ENCODE results near the gene PPP2R2B.

The PPP2R2B gene

DNA sequence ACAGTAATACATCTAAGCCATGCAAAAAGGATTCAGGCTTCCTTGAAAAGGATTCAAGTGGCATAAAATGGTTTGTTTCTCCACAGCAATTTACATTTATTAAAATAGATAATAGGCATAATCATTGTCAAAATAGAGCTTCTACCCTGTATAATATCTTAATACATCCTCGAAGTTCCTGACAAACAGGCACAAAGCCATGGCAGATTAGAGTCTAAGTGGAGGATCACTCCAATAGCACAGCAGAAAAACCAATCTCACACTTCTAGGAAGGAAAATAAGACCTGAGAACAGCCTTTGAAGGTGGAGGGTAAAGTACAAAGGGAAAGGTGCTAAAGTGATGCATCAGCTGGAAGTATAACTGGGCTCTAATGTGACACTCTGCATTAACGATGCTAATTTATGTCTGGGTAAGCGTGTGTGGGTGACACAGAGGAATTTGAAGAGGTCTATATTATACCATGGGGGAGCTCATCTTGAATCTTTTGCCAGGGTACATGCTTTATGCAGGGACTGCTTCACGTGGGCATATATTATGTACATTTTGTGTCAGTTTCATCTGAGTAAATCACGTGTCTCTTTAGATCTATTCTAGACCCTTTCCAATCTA lies 28.8 kb downstream of the PPP2R2B start:
- TF ChIP-seq, protein P1, sequence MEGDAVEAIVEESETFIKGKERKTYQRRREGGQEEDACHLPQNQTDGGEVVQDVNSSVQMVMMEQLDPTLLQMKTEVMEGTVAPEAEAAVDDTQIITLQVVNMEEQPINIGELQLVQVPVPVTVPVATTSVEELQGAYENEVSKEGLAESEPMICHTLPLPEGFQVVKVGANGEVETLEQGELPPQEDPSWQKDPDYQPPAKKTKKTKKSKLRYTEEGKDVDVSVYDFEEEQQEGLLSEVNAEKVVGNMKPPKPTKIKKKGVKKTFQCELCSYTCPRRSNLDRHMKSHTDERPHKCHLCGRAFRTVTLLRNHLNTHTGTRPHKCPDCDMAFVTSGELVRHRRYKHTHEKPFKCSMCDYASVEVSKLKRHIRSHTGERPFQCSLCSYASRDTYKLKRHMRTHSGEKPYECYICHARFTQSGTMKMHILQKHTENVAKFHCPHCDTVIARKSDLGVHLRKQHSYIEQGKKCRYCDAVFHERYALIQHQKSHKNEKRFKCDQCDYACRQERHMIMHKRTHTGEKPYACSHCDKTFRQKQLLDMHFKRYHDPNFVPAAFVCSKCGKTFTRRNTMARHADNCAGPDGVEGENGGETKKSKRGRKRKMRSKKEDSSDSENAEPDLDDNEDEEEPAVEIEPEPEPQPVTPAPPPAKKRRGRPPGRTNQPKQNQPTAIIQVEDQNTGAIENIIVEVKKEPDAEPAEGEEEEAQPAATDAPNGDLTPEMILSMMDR (IDR thresholded peaks at IDR 0.05), result no peak

DNA sequence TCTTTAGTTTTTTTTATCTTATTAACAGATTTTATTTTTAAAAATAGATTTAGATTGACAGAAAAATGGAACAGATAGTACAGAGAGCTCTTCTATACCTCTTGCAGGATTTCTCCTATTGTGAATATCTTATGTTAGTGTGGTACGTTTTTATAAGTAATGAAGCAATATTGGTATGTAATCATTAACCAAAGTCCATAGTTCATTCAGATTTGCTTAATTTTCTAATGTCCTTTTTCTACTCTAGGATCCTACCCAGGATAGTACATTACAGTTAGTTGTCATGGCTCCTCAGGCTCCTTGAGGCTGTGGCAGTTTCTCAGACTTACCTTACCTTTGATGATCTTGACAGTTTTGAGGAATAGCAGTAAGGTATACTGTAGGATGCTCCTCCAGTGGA lies 30.4 kb downstream of the PPP2R2B start:
- TF ChIP-seq, protein P1 (IDR thresholded peaks at IDR 0.05), result no peak

DNA sequence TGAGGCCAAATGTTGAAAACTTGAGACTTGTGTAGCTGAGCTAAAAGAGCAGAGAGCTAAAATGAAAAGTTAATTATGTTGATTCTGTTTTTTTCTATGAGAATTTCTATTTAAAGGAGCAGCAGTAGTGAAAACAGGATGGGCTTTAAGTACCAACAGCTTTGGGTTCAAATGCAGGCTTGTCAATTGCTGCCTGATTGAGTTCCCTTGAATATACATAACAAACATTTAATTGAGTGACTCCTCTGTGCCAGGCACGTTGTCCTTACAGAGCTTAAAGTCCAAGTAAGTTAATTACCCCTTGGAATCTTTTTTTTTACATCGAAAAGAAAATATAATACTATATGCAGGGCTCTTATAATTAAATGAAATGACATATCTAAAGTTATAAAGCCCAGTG lies 38.5 kb downstream of the PPP2R2B start:
- TF ChIP-seq, protein P1 (IDR thresholded peaks at IDR 0.05), result no peak

DNA sequence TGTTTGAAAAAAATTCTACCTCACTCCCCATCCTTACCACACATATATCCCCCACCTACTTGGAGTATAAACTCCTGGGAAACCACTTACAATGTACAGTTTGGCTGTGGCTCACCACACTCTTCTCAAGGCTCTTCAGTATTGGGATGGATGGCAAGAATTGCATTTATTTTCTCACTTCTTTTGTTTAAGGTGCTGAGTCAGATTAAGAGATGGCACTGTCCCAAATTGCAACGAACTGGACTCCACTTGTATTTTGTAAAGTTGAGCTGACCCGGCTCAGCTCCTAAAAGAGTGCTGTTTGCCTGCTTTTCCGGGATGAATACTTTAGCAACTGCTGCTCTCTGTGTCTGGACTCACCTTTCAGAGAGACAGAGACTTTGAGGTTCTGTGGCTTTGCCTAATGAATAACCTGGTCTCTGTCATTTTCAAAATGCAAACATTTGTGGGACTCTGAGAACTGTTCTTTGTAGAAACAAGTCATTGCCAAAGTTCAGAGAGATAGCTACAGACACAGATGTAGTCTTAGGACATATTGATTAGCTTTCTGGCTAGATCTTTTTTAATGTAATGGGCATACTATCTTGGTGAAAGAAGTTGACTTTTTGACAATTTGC lies 42.2 kb downstream of the PPP2R2B start:
- TF ChIP-seq, protein P1 (IDR thresholded peaks at IDR 0.05), result no peak

- TF ChIP-seq, protein P1 (IDR thresholded peaks at IDR 0.05), result no peak
Measured at GRCh38 chr5:146832985-146833732, 45.4 kb downstream of the PPP2R2B start.

DNA sequence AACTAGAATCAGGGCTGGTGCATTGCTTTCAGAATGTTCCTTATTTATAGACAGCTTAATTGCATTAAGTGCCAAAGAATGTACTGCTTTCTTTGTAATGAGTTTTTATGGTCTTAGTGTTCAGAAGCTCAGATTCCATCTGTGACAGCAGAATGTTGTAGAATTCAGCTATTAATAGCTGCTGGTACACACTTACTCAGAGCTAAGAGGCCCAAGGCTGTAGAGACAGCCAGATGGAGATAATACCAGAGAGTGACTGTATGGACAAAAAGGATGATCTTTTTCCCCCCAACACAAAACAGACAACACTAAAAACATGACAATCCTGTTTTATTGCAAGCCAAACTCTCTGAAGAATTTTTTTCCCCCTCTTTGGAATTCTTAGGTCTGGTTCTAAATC lies 50.2 kb downstream of the PPP2R2B start:
- TF ChIP-seq, protein P1 (IDR thresholded peaks at IDR 0.05), result no peak

DNA sequence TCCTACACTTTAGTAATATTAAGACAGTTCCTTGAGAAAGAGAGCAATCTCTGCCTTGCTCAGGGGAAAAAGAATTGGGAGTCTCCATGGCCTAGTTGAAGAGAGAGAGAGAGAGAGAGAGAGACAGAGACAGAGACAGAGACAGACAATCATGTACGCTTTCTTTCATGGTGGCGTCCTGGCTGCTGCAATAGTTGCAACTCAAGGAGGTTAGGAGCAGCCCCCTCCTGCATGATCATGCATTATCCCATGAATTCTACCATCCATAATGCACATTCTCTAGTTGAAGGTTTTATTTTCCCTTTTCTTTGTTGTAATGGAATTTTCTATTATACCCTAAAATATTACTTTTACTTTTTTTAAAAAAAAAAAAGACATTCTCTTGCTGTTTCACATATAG lies 50.7 kb downstream of the PPP2R2B start:
- TF ChIP-seq, protein P1 (IDR thresholded peaks at IDR 0.05), result no peak

Measured in LNCAP (cell line).